HCT116 (cell line): ENCODE results near the gene TUBA8. TPM values are rescaled to one million over a fixed set of nuclear protein-coding genes. Genes with fewer than 3 reads are reported as not detected.
"Not testable (repeated sequence)": the region's sequence is repeated elsewhere in the genome, so short reads cannot be mapped to it uniquely, and the experiment has no call there.

Experiments used
- ATAC-seq: fragments of 200-7000 bp; cut with Tn5 transposase; 2 replicates; pipeline ENCODE4 v1.9.1; 2020; ENCODE audit warnings: mild to moderate bottlenecking, moderate library complexity
- BruUV-seq: library from RNA; stranded (reverse); fragments of 400-500 nt; replicated peaks from 2 replicates; lab custom pipeline; 2021; lab: Mats Ljungman, UMichigan
- CTCF ChIA-PET: fragments of 300-600 bp; sonication (Branson Sonifier 250); formaldehyde crosslinking; loops from one replicate; lab custom pipeline; 2021; ENCODE audit warnings: antibody characterized with exemption; lab: Charles Lee
- POLR2A ChIA-PET: fragments of 300-600, 350-600 bp; sonication (Branson Sonifier 250); formaldehyde crosslinking; loops from one replicate; lab custom pipeline; 2021; ENCODE audit warnings: antibody characterized with exemption; lab: Charles Lee
- RAD21 ChIA-PET, 2 experiments: fragments of 300-600 bp; sonication (Branson Sonifier 250); formaldehyde crosslinking; loops; one replicate each; lab custom pipeline; 2023; ENCODE audit warnings: low total read pairs in 2 of 2; ENCODE audit not compliant: uncharacterized antibody in 2 of 2, unreplicated experiment in 2 of 2, low non-redundant PET in 1 of 2; lab: Charles Lee
- DNase-seq: peaks from one replicate; pipeline ENCODE4 v3.0.0-alpha.2; 2010; ENCODE audit warnings: low read depth, low spot score
- H2AFZ ChIP-seq: fragments of 200-600 bp; shearing (Covaris generic), sonication (generic); 2 replicates; pipeline ENCODE4 v1.6.1; 2017; ENCODE audit warnings: low read depth, mixed run types, mixed read lengths, antibody characterized with exemption, low read length; ENCODE audit not compliant: poor library complexity, severe bottlenecking
- H3K27ac ChIP-seq: 2 replicates; pipeline ENCODE4 v1.5.1; 2012; ENCODE audit warnings: low read depth, low read length
- H3K27me3 ChIP-seq: fragments of 200-600 bp; sonication (generic); 2 replicates; pipeline ENCODE4 v1.6.1; 2016; ENCODE audit warnings: mixed run types, low read length, mixed read lengths; ENCODE audit not compliant: insufficient read depth
- H3K36me3 ChIP-seq, 2 experiments: fragments of 200-500 bp in 1 of 2; fragments of 200-600 bp in 1 of 2; sonication (Bioruptor generic) in 1 of 2; sonication (generic) in 1 of 2; 2 replicates each; pipeline versions ENCODE4 v1.5.1 to v1.6.1; 2014 to 2016; ENCODE audit warnings: low read length in 2 of 2, inconsistent platforms in 1 of 2, mixed read lengths in 1 of 2, mixed run types in 1 of 2; ENCODE audit not compliant: insufficient read depth in 2 of 2, control insufficient read depth in 1 of 2
- H3K4me1 ChIP-seq, 2 experiments: fragments of 200-600 bp in 1 of 2; sonication (generic) in 1 of 2; 2 replicates each; pipeline versions ENCODE4 v1.5.1 to v1.6.1; 2012 to 2017; ENCODE audit warnings: low read length in 2 of 2, inconsistent platforms in 1 of 2, mild to moderate bottlenecking in 1 of 2, mixed read lengths in 1 of 2, mixed run types in 1 of 2, moderate library complexity in 1 of 2; ENCODE audit not compliant: insufficient read depth in 2 of 2, control insufficient read depth in 1 of 2
- H3K4me2 ChIP-seq: fragments of 200-600 bp; sonication (generic); 2 replicates; pipeline ENCODE4 v1.6.1; 2017; ENCODE audit warnings: mixed run types, low read length, mixed read lengths
- H3K4me3 ChIP-seq, 2 experiments: fragments of 200-600 bp in 1 of 2; sonication (generic) in 1 of 2; replicated peaks in 1 of 2; 2 replicates each; pipeline ENCODE4 v1.5.1; 2011 to 2016; ENCODE audit warnings: low read length in 2 of 2, control low read depth in 1 of 2, low read depth in 1 of 2, mild to moderate bottlenecking in 1 of 2, mixed read lengths in 1 of 2, mixed run types in 1 of 2
- H3K79me2 ChIP-seq: fragments of 200-600 bp; sonication (generic); 2 replicates; pipeline ENCODE4 v1.6.1; 2017; ENCODE audit warnings: mild to moderate bottlenecking, mixed run types, low read length, moderate library complexity, mixed read lengths; ENCODE audit not compliant: insufficient read depth
- H3K9ac ChIP-seq: fragments of 200-600 bp; sonication (generic); 2 replicates; pipeline ENCODE4 v1.6.1; 2016; ENCODE audit warnings: low read length, mixed read lengths
- H3K9me2 ChIP-seq: fragments of 200-600 bp; sonication (generic), shearing (Covaris generic); 2 replicates; pipeline ENCODE4 v1.6.1; 2017; ENCODE audit warnings: mixed run types, mild to moderate bottlenecking, moderate library complexity; ENCODE audit not compliant: insufficient read depth
- H3K9me3 ChIP-seq, 2 experiments: fragments of 200-500 bp in 1 of 2; fragments of 200-600 bp in 1 of 2; sonication (Bioruptor generic) in 1 of 2; sonication (generic) in 1 of 2; 2 replicates each; pipeline ENCODE4 v1.6.1; 2014 to 2017; ENCODE audit warnings: low read length in 2 of 2, mixed read lengths in 2 of 2, inconsistent platforms in 1 of 2, low read depth in 1 of 2, mild to moderate bottlenecking in 1 of 2, mixed run types in 1 of 2, moderate library complexity in 1 of 2; ENCODE audit not compliant: control insufficient read depth in 1 of 2, insufficient read depth in 1 of 2
- H4K20me1 ChIP-seq: fragments of 200-600 bp; sonication (generic), shearing (Covaris generic); 2 replicates; pipeline ENCODE4 v1.6.1; 2017; ENCODE audit warnings: mixed run types, mild to moderate bottlenecking, moderate library complexity; ENCODE audit not compliant: insufficient read depth
- CEBPB ChIP-seq: IDR thresholded peaks from 2 replicates; pipeline ENCODE4 v1.6.1; 2012; ENCODE audit warnings: low read depth
- EZH2 ChIP-seq: fragments of 200-600 bp; sonication (generic); IDR thresholded peaks from 2 replicates; pipeline ENCODE4 v1.6.1; 2017; ENCODE audit warnings: antibody characterized with exemption, mixed run types
- EZH2phosphoT487 ChIP-seq: fragments of 200-600 bp; IDR thresholded peaks from 2 replicates; pipeline ENCODE4 v1.6.1; 2018; ENCODE audit warnings: antibody characterized with exemption, borderline replicate concordance
- RAD21 ChIP-seq: IDR thresholded peaks from 2 replicates; pipeline ENCODE4 v1.6.1; 2012; ENCODE audit warnings: low read depth, mild to moderate bottlenecking
- YY1 ChIP-seq: IDR thresholded peaks from 2 replicates; pipeline ENCODE4 v1.6.1; 2011; ENCODE audit warnings: low read length, low read depth, moderate library complexity, mild to moderate bottlenecking; ENCODE audit not compliant: insufficient replicate concordance; ENCODE audit errors: extremely low read depth
- intact Hi-C: fragments of 100-400 bp; cut with micrococcal nuclease; formaldehyde crosslinking; loops from 2 replicates; pipeline ENCODE4 v1.10.0; 2022
- total RNA-seq: library from RNA; stranded (reverse); gene quantifications from one replicate; pipeline ENCODE4 v1.2.1, GENCODE V29; 2021; ENCODE audit not compliant: unreplicated experiment
- TF ChIP-seq, protein P1 (sequence below): IDR thresholded peaks from 2 replicates; pipeline ENCODE4 v1.6.1; 2012; ENCODE audit warnings: low read depth

Gene TUBA8
- total RNA-seq, 1 experiment from 2014 or later = 2.3 TPM

DNA sequence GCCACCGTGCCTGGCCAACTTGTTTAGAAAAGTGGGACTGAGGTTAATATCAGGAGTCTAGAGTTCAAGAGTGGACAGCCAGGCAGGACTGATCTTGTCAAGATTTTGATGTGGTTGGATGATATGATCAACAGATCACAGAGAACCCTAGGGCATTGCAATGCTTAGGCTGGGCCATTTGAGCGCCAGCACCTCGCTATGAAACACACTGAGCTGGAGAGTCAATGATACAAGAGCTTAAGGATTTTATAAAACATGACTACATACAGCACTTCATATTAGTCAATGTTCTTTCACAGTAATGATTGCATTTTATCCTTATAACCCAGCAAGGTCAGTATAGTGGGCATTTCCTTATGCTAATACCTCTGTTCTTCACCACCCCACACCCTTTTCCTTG is 48.2 kb upstream of the TUBA8 start (continued):
- TF ChIP-seq EZH2 = no peak
- TF ChIP-seq EZH2phosphoT487 = no peak
- TF ChIP-seq YY1 = no peak
- no peak for TF ChIP-seq CEBPB
- TF ChIP-seq, all 23 proteins: peak for 0

DNA sequence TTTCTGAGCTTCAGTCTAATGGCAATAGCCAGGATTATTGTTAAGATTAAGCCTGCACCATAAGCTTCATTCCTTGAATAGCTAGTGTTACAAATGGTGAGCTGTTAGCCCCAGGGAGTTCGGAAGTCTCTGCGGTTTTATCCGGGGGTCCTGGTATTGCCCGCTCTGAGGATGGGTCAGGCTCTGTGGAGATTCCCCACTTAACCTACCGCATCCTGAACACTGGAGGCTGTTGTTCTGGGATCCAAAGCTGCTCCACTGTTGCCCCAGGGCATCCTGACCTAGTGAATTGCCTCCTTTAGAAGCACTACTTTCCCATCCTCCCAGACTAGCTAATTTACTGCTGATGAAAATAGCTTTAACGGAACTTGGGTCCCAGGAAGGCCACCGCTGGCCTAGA is 47.3 kb upstream of the TUBA8 start:
- ATAC-seq = no peak
- H3K36me3 ChIP-seq = no peaks in the 10 kb centered on the region
- TF ChIP-seq CEBPB (no peak), YY1 (no peak), RAD21 (no peak)
- TF ChIP-seq, protein P1, sequence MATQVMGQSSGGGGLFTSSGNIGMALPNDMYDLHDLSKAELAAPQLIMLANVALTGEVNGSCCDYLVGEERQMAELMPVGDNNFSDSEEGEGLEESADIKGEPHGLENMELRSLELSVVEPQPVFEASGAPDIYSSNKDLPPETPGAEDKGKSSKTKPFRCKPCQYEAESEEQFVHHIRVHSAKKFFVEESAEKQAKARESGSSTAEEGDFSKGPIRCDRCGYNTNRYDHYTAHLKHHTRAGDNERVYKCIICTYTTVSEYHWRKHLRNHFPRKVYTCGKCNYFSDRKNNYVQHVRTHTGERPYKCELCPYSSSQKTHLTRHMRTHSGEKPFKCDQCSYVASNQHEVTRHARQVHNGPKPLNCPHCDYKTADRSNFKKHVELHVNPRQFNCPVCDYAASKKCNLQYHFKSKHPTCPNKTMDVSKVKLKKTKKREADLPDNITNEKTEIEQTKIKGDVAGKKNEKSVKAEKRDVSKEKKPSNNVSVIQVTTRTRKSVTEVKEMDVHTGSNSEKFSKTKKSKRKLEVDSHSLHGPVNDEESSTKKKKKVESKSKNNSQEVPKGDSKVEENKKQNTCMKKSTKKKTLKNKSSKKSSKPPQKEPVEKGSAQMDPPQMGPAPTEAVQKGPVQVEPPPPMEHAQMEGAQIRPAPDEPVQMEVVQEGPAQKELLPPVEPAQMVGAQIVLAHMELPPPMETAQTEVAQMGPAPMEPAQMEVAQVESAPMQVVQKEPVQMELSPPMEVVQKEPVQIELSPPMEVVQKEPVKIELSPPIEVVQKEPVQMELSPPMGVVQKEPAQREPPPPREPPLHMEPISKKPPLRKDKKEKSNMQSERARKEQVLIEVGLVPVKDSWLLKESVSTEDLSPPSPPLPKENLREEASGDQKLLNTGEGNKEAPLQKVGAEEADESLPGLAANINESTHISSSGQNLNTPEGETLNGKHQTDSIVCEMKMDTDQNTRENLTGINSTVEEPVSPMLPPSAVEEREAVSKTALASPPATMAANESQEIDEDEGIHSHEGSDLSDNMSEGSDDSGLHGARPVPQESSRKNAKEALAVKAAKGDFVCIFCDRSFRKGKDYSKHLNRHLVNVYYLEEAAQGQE = no peak
- TF ChIP-seq, all 23 proteins: peak for 0
- Histone ChIP-seq H3K4me3 (no peak overlapping the region), H3K27me3 (no peaks in the 10 kb centered on the region; the same call in 1 of the 2 replicates), H3K4me2 (no peak overlapping the region), H3K9ac (no peak overlapping the region), H3K79me2 (no peaks in the 10 kb centered on the region), H3K9me2 (no peaks in the 10 kb centered on the region; the same call in 1 of the 2 replicates), H4K20me1 (no peaks in the 10 kb centered on the region), H3K4me1 (peaks cover 0 to 13% of the 10 kb centered on the region in 2 experiments; a peak in 3 of 4 replicates), H2AFZ (no peak overlapping the region), H3K27ac (no peak overlapping the region), H3K9me3 (no peaks in the 10 kb centered on the region)
- no peak for DNase-seq
- ChIA-PET RAD21 (no interaction called here), CTCF (interaction anchor here (1.2 to 3.2 kb wide), 2 partner anchors 13 to 892 kb away, joined by 3 to 15 read pairs; no protein-coding TSS in a partner anchor), POLR2A (interaction anchor here (0.9 to 1.0 kb wide), 2 partner anchors 32 to 44 kb away, joined by 3 to 4 read pairs; no protein-coding TSS in a partner anchor)
- BruUV-seq = no TSS peak
- intact Hi-C loops = no loop called here

DNA sequence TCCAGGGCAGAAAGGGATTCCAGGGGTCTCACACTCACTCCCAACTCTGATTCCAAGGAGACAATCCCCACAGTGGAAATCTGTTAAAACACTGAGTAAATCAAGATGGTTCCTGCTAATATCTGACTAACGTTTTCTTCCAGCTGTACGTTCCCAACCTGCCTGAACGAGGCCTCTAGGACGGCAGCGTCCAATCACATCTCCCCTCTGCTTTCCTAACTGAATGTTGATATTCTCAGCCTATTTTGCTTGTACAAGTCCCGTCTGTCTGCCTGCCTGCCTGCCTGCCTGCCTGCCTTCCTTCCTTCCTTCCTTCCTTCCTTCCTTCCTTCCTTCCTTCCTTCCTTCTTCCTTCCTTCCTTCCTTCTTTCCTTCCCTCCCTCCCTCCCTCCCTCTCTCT is 46.9 kb upstream of the TUBA8 start:
- DNase-seq, H3K36me3 ChIP-seq, intact Hi-C loops, H3K9me2 ChIP-seq, H3K27ac ChIP-seq, H2AFZ ChIP-seq, H3K79me2 ChIP-seq, H4K20me1 ChIP-seq, H3K27me3 ChIP-seq, H3K9ac ChIP-seq, H3K9me3 ChIP-seq, RAD21 ChIA-PET, BruUV-seq, H3K4me3 ChIP-seq, ATAC-seq, H3K4me2 ChIP-seq: not testable (repeated sequence)
- ChIA-PET CTCF (interaction anchor here (1.2 to 3.2 kb wide), 2 partner anchors 12 to 892 kb away, joined by 3 to 15 read pairs; no protein-coding TSS in a partner anchor), POLR2A (interaction anchor here (1.0 kb wide), 1 partner anchor 32 kb away, joined by 4 read pairs; no protein-coding TSS in a partner anchor)
- peaks cover 0 to 13% of the 10 kb centered on the region in 2 experiments; a peak in 3 of 4 replicates for H3K4me1 ChIP-seq
